ENCODE measurements around the gene SRRM1.
"Not testable (repeated sequence)": the region's sequence is repeated elsewhere in the genome, so short reads cannot be mapped to it uniquely, and the experiment has no call there.

DNA sequence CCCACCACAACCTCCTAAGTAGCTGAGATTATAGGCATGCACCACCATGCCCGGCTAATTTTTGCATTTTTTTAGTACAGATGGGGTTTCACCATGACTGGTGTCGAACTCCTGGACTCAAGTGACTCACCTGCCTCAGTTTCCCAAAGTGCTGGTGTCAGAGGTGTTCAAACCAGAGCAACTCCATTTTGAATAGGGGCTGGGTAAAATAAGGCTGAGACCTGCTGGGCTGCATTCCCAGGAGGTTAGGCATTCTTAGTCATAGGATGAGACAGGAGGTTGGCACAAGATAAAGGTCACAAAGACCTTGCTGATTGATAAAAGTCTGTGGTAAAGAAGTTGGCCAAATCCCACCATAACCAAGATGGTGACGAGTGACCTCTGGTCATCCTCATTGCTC is 35.3 kb downstream of the SRRM1 start:
- TF ChIP-seq, protein P1, sequence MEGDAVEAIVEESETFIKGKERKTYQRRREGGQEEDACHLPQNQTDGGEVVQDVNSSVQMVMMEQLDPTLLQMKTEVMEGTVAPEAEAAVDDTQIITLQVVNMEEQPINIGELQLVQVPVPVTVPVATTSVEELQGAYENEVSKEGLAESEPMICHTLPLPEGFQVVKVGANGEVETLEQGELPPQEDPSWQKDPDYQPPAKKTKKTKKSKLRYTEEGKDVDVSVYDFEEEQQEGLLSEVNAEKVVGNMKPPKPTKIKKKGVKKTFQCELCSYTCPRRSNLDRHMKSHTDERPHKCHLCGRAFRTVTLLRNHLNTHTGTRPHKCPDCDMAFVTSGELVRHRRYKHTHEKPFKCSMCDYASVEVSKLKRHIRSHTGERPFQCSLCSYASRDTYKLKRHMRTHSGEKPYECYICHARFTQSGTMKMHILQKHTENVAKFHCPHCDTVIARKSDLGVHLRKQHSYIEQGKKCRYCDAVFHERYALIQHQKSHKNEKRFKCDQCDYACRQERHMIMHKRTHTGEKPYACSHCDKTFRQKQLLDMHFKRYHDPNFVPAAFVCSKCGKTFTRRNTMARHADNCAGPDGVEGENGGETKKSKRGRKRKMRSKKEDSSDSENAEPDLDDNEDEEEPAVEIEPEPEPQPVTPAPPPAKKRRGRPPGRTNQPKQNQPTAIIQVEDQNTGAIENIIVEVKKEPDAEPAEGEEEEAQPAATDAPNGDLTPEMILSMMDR (IDR thresholded peaks at IDR 0.05) = not testable (repeated sequence)
- not testable (repeated sequence) for TF ChIP-seq POLR2AphosphoS5, POLR2A, EP300 (IDR thresholded peaks at IDR 0.05)
